ENCODE results near the gene RIMBP2.

Gene RIMBP2

DNA sequence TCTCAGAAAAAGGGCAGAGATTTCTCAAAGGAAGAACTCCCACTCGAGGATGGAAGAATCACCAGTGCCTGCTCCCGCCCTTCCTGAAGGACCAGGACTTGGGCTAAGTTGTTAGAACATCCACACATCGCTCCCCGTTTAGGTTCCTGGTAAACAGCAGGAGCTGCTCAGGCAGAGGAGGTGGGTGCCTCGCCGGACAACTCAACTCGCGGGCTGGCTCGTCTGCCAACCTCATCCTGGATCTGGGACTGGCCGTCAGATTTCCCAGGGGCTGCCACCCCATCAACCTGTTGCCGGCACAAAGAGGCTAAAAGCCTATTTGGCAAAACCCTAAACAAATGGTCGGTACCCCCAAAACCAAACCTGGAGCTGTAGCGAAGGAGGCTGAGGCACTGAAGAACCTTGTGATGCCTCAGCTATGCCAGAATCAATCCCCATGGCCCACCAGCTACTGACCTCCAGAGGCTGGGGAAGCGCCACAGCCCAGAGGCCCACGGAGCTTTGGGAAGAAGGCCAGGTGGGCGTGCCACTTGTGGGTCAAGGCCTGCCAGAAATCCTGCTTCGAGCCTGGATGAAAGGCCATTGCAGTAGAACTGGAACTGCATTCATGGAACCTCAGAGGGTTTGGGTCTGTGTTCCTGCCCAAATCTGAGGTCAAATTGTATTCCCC, 42.9 kb downstream of the RIMBP2 start:
- no peak overlapping the region for H3K4me3 ChIP-seq (ENCODE audit: low read length)
- TF ChIP-seq, protein P1, sequence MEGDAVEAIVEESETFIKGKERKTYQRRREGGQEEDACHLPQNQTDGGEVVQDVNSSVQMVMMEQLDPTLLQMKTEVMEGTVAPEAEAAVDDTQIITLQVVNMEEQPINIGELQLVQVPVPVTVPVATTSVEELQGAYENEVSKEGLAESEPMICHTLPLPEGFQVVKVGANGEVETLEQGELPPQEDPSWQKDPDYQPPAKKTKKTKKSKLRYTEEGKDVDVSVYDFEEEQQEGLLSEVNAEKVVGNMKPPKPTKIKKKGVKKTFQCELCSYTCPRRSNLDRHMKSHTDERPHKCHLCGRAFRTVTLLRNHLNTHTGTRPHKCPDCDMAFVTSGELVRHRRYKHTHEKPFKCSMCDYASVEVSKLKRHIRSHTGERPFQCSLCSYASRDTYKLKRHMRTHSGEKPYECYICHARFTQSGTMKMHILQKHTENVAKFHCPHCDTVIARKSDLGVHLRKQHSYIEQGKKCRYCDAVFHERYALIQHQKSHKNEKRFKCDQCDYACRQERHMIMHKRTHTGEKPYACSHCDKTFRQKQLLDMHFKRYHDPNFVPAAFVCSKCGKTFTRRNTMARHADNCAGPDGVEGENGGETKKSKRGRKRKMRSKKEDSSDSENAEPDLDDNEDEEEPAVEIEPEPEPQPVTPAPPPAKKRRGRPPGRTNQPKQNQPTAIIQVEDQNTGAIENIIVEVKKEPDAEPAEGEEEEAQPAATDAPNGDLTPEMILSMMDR (IDR thresholded peaks at IDR 0.05; ENCODE audit: insufficient read depth, low read depth, low read length, missing control alignments): no peak
- DNase-seq (ENCODE audit: low read depth): no peak

DNA sequence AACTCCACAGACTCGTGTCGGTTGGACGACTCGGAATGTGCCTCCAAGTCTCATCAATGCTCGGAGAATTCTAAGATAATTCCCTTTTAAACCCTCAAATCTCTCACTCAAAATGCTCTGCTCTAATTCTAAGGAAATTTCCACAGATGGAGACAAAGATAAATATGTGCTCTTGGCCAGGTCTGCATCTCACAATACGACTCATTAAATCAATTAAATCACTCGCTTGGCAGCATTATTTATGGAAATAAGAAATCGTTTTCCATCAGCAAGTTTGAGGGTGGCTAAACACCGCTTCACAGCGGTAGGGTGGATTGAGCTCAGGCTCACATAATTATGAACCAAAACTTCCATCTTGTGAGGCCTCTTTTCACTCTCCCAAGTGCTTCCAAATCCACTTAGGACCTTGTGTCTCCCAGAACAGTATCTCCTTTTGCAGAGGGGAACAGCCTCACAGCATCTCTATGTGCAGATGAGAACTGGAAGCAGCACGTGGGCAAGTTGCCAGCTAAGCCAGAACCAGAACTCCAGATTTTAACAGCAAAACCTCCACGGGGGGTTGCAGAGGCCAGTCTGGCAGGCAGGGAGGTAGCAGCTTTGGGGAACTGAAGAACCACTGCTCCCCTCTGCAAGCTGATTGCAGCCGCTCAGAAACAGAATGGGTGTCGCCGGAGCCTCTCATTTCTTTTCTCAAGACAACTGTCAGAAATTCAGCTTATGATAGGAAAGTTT, 43.8 kb downstream of the RIMBP2 start:
- TF ChIP-seq, protein P1 (IDR thresholded peaks at IDR 0.05; ENCODE audit: insufficient read depth, low read depth, low read length, missing control alignments): no peak
- no peak for DNase-seq (ENCODE audit: low read depth)
- H3K4me3 ChIP-seq (ENCODE audit: low read length): no peak overlapping the region

DNA sequence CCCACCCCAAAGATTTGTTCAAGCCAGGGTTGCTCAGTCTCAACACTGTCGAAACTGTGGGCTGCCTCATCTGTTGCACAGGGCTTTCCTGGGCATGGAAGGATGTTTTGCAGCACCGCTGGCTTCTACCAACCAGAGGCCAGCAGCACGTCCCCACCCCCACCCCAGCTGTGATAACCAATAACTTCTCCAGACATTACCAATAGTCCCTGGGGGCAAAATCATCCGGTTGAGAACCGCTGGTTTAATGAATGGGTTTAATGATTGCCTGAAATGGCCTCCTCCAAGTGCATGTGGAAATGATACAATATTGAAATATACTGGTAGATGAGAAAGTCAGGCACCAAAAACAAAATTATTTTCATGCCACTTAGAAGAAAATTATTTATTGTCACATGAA, 44.5 kb downstream of the RIMBP2 start:
- DNase-seq (ENCODE audit: low read depth): no peak
- H3K4me3 ChIP-seq (ENCODE audit: low read length): no peak overlapping the region

DNA sequence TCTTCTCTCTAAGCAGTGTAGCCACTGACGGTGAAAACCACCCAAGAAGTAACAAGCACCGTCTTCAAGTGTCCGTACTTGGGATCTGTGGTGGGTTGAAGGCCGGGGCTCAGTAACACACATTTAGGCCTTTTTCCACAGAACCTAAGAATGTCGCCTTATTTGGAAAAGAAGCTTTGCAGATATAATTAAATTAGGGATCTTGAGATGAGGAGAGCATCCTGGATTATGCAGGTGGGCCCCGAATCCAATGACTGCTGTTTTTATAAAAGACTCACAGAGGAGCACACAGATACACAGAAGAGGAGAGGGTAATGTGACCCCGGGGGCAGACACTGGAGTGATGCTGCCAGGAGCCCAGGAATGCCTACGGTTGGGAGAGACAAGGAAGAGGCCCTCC, 46.3 kb downstream of the RIMBP2 start:
- no peak for DNase-seq (ENCODE audit: low read depth)
- no peak overlapping the region for H3K4me3 ChIP-seq (ENCODE audit: low read length)
- TF ChIP-seq, protein P1 (IDR thresholded peaks at IDR 0.05; ENCODE audit: insufficient read depth, low read depth, low read length, missing control alignments): no peak

More for the DNA sequence above, 44.5 kb downstream of the RIMBP2 start:
- TF ChIP-seq, protein P1 (IDR thresholded peaks at IDR 0.05; ENCODE audit: insufficient read depth, low read depth, low read length, missing control alignments): no peak

DNA sequence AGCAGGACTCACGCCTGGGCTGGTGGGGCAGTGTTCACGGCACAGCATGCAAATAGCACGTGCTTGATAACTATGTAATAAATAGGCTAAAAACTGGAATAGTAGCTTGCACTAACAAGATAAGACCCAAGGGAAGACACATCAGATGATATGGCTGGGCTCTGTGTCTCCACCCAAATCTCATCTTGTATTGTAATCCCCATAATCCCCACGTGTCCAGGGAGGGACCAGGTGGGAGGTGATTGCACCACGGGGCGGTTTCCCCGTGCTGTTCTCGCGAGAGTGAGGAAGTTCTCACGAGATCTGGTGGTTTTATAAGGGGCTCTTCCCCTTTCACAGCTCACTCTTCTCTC, 46.9 kb downstream of the RIMBP2 start:
- no peak overlapping the region for H3K4me3 ChIP-seq (ENCODE audit: low read length)
- DNase-seq (ENCODE audit: low read depth): no peak
- TF ChIP-seq, protein P1 (IDR thresholded peaks at IDR 0.05; ENCODE audit: insufficient read depth, low read depth, low read length, missing control alignments): no peak

DNA sequence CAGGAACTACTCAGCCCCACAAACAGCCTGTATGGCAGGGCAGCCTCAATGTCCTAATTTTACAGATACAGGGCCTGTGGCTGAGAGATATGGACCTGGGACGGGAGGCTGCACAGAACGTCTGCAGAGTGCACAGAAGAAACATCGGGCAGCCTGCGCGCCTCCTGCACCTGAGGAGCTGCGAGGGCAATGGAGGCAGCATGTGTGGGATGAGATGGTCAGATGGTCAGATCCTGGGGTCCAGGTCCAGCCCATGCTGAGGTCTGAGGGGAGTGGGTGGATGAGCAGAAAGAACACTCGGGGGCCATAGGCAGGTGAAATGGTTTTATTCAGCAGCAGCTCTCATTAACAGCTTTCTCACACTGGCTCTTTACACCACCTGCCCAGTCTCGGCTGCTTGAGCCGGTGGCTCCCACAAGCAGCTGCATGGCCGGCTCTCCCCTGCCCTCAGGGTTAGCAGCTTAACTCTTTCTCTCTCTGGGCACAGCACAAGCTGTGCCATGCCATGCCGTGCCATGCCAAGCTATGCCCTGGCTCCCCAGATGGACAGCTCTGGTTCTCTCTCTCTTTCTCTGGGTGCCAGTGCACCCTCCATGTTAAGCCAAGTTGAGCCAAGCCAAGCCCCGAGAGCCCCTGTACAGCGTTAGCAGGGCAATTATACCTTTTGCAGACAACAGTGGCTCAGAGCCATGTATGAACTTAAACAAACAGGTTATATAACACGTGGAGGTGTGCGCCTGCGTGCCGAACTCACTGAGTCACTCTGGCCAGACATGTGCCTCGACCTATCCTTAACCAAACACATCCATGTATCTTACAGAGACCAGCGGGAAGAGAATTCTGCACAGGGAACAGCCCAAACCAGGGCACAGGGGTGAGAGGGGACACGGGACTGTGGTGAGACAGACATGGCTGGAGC, 47.6 kb downstream of the RIMBP2 start:
- DNase-seq (ENCODE audit: low read depth): no peak
- no peak overlapping the region for H3K4me3 ChIP-seq (ENCODE audit: low read length)
- TF ChIP-seq, protein P1 (IDR thresholded peaks at IDR 0.05; ENCODE audit: insufficient read depth, low read depth, low read length, missing control alignments): no peak

All from epithelial cell of esophagus (primary cell).